C1 segment of cervical spinal cord (tissue), 14 donors: Measurements from ENCODE around the gene SH3RF2.
"Not testable (repeated sequence)": the region's sequence is repeated elsewhere in the genome, so short reads cannot be mapped to it uniquely, and the experiment has no call there.

Experiments
- DNase-seq, 14 donors: peaks; one replicate each; lab custom pipeline; 2025; lab: John Stamatoyannopoulos, UW

SH3RF2 gene, protein sequence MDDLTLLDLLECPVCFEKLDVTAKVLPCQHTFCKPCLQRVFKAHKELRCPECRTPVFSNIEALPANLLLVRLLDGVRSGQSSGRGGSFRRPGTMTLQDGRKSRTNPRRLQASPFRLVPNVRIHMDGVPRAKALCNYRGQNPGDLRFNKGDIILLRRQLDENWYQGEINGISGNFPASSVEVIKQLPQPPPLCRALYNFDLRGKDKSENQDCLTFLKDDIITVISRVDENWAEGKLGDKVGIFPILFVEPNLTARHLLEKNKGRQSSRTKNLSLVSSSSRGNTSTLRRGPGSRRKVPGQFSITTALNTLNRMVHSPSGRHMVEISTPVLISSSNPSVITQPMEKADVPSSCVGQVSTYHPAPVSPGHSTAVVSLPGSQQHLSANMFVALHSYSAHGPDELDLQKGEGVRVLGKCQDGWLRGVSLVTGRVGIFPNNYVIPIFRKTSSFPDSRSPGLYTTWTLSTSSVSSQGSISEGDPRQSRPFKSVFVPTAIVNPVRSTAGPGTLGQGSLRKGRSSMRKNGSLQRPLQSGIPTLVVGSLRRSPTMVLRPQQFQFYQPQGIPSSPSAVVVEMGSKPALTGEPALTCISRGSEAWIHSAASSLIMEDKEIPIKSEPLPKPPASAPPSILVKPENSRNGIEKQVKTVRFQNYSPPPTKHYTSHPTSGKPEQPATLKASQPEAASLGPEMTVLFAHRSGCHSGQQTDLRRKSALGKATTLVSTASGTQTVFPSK

GRCh38 chr5:145936401-145937131 is at the start of gene SH3RF2:
Gene SH3RF2, plus strand, starts transcription at chr5:145936578. Its CDS starts 1,351 bp downstream, at chr5:145937929.
- DNase-seq = peak in 4 of 14 donors; percentile 1 to 20 (median 2)

GRCh38 chr5:145887217-145887616 is 49.2 kb upstream of the SH3RF2 start:
- DNase-seq = no peak

DNA sequence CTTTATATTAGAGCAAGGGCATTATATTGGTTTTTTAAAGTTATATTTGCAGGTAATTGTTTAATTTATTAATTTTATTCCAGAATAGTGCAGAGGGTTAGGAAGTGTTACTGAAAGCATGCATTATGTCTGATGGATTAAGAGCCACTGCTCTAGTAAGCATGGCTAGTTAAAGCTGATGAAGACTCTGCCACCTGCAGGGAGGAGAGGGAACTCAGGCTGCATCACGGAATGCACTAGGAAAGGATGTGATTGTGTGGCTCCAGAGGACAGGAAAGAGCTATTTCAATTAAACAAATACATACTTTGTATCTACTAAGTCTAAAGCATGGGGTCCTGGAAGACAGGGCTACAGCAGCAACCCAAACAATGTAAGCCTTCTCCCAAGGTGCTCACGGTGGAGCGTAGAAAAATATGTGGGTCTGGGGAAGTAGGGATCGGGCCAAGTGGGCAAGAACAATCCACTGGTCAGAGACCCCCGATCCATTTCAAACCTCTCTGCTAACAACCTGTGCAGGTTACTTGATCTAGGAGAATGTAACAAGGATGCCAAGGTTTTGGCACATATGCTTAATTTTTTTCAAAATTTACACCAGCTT is 48.3 kb upstream of the SH3RF2 start:
- DNase-seq = peak in 1 of 14 donors; percentile 0

- no peak for DNase-seq
Observed at GRCh38 chr5:145889611-145890010, 46.8 kb upstream of the SH3RF2 start.

- DNase-seq = not testable (repeated sequence)
Observed at GRCh38 chr5:145891378-145891777, 45.0 kb upstream of the SH3RF2 start.

- no peak for DNase-seq
Observed at GRCh38 chr5:145898171-145898570, 38.2 kb upstream of the SH3RF2 start.

GRCh38 chr5:145902421-145902820 is 34.0 kb upstream of the SH3RF2 start:
- no peak for DNase-seq

- DNase-seq = no peak
Observed at GRCh38 chr5:145903113-145903512, 33.3 kb upstream of the SH3RF2 start.

- no peak for DNase-seq
Observed at GRCh38 chr5:145903867-145904266, 32.5 kb upstream of the SH3RF2 start.

GRCh38 chr5:145904743-145905142 is 31.6 kb upstream of the SH3RF2 start:
- no peak for DNase-seq

DNA sequence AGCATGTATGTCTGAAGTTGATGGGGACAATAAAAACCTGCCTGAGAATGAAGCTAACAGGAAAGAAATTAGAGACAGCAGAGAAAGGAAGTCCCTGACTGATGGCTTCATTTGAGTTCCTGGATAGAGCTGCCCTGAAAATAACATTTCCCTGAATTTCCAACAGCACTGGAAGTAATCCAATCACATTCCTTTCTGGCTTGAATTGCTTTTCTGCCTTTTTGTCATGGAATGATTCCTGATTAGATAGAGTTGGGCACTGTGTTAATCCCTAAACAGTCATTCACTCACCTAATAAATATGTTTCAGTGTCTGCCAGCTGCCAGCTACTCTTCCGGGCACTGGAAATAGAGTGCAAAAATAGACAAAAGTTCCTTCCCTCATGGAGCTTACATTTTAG is 30.0 kb upstream of the SH3RF2 start:
- no peak for DNase-seq

DNA sequence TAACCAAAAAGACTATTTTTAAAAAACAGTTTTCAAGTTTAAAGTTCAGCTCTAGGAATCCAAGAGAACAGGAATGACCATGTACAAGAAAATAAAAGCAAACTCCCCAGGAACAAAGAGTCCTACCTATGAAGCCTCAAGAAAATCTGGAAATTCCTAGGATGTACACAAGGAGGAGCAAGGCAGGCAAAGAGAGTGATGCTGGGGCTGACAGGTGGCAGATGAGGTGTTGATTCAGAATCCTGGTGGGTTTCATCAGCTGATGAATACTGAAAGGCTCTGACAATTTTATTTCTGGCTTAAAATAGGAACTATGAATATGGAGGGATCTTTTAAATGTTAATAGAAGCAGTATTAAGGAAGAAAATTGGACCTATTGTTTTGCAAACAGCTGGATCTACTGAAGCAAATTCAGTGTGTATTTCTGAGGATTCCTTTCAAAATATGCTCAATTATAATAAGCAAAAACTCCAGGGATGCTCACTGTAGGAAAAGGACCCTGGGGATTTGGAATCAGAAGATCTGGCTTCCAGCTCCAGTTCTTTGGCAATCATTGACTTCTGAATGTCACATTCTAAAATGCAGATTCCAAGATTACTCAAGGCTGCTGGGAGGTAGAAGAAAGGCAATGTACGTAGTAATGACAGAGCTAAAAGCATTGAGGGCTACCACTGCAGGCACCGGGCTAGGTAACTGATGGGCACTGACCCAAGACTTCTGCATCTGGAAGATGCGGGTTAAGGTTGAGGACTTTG is 28.0 kb upstream of the SH3RF2 start:
- DNase-seq = no peak

- no peak for DNase-seq
Observed at GRCh38 chr5:145911164-145911563, 25.2 kb upstream of the SH3RF2 start.

- no peak for DNase-seq
Observed at GRCh38 chr5:145912019-145912418, 24.4 kb upstream of the SH3RF2 start.

DNA sequence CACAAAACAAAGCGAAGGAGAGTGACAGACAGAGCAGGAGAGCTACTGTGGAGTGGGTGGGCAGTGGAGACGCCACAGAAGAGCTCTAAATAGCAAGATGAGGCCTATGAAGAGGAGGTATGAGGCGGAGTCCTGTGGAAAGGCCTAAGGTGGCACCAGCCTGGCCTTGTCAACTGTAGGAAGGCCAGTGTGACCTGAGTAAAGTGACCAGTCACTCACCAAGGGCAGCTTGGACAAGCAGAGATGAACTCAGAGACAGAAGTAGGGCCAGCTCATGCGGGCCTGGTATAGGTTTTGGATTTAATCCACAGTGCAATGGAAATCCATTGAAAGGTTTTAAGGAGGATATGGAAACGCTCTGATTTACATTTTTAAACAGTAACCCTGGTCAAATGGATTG is 23.8 kb upstream of the SH3RF2 start:
- no peak for DNase-seq

DNA sequence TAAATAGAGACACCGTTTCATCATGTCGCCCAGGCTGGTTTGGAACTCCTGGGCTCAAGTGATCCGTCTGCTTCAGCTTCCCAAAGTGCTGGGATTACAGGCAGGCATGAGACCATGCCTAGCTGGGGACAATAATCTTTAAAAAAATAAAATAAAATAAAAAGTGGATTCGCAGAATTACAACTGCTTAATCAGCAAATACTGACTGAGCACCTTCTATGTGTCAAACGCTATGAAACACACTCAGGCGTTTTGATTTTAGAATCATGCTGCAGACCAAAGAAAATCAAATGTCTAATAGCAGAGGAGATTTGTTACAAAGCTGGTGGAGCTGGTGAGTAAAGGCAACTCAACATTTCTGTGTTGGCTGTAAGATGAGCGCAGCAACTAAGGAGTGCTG is 22.7 kb upstream of the SH3RF2 start:
- DNase-seq = no peak

GRCh38 chr5:145915970-145916638 is 20.3 kb upstream of the SH3RF2 start:
- DNase-seq = no peak

DNA sequence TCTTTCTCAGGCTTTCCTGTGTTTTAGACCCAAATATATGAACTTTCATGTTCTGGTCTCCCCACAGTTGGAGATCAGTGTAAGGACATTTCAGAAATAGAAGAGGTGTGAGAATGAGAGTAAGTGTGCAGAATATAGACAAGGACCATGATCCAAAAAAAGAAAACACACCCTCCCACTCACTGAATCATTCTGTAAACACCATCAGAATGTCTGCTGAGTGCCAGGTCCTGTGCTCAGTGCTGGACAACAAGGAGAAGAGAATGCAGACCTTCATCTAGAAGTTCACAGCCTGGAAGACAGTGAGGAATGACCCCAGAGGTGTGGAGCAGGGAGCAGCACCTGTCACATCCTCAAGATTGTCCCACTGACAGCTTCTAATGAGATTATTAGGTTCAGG is 19.1 kb upstream of the SH3RF2 start:
- DNase-seq = no peak

GRCh38 chr5:145918397-145918796 is 18.0 kb upstream of the SH3RF2 start:
- no peak for DNase-seq

- no peak for DNase-seq
Observed at GRCh38 chr5:145919413-145919812, 17.0 kb upstream of the SH3RF2 start.
